ENCODE measurements around the gene CCN2.

The CCN2 gene

DNA sequence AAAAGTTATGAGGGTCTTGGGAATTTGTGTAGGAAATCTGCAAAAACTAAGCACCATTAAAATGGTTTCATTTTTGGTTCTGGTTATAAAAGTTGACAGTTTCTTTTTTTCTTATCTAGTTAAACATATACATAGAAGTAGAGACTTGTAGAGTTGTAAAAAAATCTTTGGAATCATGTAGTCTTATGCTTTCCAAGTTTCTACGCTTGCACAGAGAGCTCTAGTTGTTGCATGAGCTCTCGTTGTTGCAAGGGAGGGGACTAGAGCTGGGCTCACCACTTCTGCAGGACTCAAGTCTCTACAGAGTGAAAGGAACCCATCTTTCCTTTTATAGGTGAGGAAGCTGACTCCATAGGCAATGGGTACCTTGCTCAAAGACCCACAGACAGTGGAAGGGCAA, 21.6 kb upstream of the CCN2 start:
- Histone ChIP-seq H3K79me1 (replicated peaks; ENCODE audit: low read length, poor library complexity, severe bottlenecking) (no peaks in the 10 kb centered on the region), H4K91ac (ENCODE audit: low read length) (no peak overlapping the region), H3K27me3 (ENCODE audit: control insufficient read depth in 1 of 2, insufficient read depth in 1 of 2, low read length in 2 of 2) (no peaks in the 10 kb centered on the region), H3K4me3 (ENCODE audit: insufficient read depth in 1 of 2, low read depth in 1 of 2, low read length in 2 of 2) (no peak overlapping the region), H4K8ac (ENCODE audit: low read length) (no peak overlapping the region), H3K9ac (ENCODE audit: low read length) (no peak overlapping the region), H3K4me2 (ENCODE audit: low read length, poor library complexity, severe bottlenecking) (no peak overlapping the region), H3K36me3 (ENCODE audit: control insufficient read depth in 1 of 2, insufficient read depth in 2 of 2, low read depth in 1 of 2, low read length in 2 of 2) (no peaks in the 10 kb centered on the region), H3K9me3 (ENCODE audit: control insufficient read depth, low read length) (no peaks in the 10 kb centered on the region), H3K18ac (ENCODE audit: low read depth in 1 of 2, low read length in 2 of 2) (no peak overlapping the region), H2BK120ac (ENCODE audit: low read depth, low read length) (no peak overlapping the region), H2AK5ac (ENCODE audit: low read length, severe bottlenecking) (no peak overlapping the region), H3K14ac (ENCODE audit: low read length in 2 of 2) (no peak overlapping the region), H3K23ac (ENCODE audit: low read length in 2 of 2) (no peak overlapping the region), H2BK5ac (ENCODE audit: low read depth, low read length, poor library complexity, severe bottlenecking) (no peak overlapping the region), H3K27ac (ENCODE audit: low read length, poor library complexity, severe bottlenecking) (no peak overlapping the region), H2BK12ac (ENCODE audit: low read length in 2 of 2) (no peak overlapping the region), H2BK15ac (ENCODE audit: low read depth, poor library complexity, severe bottlenecking) (no peak overlapping the region), H3K4me1 (ENCODE audit: control insufficient read depth, insufficient read depth, low read depth, low read length) (no peaks in the 10 kb centered on the region), H2AFZ (ENCODE audit: low read depth, low read length) (no peak overlapping the region), H3K4ac (ENCODE audit: low read depth in 1 of 2, low read length in 2 of 2) (no peak overlapping the region)
- 92% methylated on average over 2 of the region's 2 CpGs for WGBS
- no peak for DNase-seq

DNA sequence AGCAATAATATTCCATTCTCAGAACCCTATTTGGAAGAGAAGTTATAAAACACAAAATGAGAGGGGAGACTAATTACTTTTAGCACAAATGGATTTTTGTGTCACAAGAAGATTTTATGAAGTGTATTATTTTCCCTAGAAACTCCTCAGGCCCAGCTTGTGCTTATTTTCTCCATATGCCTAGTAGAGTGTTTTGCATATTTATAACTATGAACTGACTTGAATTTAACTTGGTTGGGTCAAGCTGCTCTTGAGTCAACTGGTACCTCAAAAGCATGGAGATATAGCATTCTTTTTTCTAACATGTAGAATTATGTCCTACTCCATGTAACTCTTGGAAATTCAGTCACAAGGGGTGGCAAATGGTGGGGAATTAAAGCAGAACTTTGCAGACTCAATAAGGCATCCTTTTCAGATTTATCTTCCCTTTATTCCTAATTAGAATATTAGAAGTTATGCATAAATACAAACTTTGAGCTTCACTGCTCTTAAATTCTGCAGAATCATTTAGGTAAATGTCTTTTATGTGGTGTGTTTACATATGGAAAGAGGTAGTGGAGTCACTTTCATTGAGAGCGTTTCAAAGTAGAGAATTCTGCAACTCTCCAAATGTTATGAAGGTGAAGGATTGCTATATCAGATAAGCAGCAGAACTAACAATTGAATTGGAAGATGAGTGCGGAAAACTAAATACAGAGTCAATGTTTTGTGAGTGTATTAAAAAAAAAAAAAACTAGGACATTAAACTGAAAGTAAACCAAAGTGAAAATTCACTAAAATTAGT, 19.1 kb upstream of the CCN2 start:
- H3K18ac ChIP-seq (ENCODE audit: low read depth in 1 of 2, low read length in 2 of 2): no peak overlapping the region
- no peak overlapping the region for H3K14ac ChIP-seq (ENCODE audit: low read length in 2 of 2)
- no peak overlapping the region for H3K9ac ChIP-seq (ENCODE audit: low read length)
- H2BK12ac ChIP-seq (ENCODE audit: low read length in 2 of 2): no peak overlapping the region
- H3K4me3 ChIP-seq (ENCODE audit: insufficient read depth in 1 of 2, low read depth in 1 of 2, low read length in 2 of 2): no peak overlapping the region
- H2BK120ac ChIP-seq (ENCODE audit: low read depth, low read length): no peak overlapping the region
- no peak overlapping the region for H2BK5ac ChIP-seq (ENCODE audit: low read depth, low read length, poor library complexity, severe bottlenecking)
- no peak overlapping the region for H4K91ac ChIP-seq (ENCODE audit: low read length)
- no peaks in the 10 kb centered on the region for H3K27me3 ChIP-seq (ENCODE audit: control insufficient read depth in 1 of 2, insufficient read depth in 1 of 2, low read length in 2 of 2)
- no peak overlapping the region for H2BK15ac ChIP-seq (ENCODE audit: low read depth, poor library complexity, severe bottlenecking)
- H3K9me3 ChIP-seq (ENCODE audit: control insufficient read depth, low read length): no peaks in the 10 kb centered on the region
- H3K4me2 ChIP-seq (ENCODE audit: low read length, poor library complexity, severe bottlenecking): no peak overlapping the region
- no peaks in the 10 kb centered on the region for H3K79me1 ChIP-seq (replicated peaks; ENCODE audit: low read length, poor library complexity, severe bottlenecking)
- DNase-seq: no peak
- no peak overlapping the region for H3K4ac ChIP-seq (ENCODE audit: low read depth in 1 of 2, low read length in 2 of 2)
- no peaks in the 10 kb centered on the region for H3K36me3 ChIP-seq (ENCODE audit: control insufficient read depth in 1 of 2, insufficient read depth in 2 of 2, low read depth in 1 of 2, low read length in 2 of 2)
- no peak overlapping the region for H3K23ac ChIP-seq (ENCODE audit: low read length in 2 of 2)
- H4K8ac ChIP-seq (ENCODE audit: low read length): no peak overlapping the region
- 88% methylated on average over 1 of the region's 2 CpGs for WGBS
- no peak overlapping the region for H2AK5ac ChIP-seq (ENCODE audit: low read length, severe bottlenecking)
- no peak overlapping the region for H2AFZ ChIP-seq (ENCODE audit: low read depth, low read length)
- peaks cover 2% of the 10 kb centered on the region for H3K4me1 ChIP-seq (ENCODE audit: control insufficient read depth, insufficient read depth, low read depth, low read length)
- no peak overlapping the region for H3K27ac ChIP-seq (ENCODE audit: low read length, poor library complexity, severe bottlenecking)

DNA sequence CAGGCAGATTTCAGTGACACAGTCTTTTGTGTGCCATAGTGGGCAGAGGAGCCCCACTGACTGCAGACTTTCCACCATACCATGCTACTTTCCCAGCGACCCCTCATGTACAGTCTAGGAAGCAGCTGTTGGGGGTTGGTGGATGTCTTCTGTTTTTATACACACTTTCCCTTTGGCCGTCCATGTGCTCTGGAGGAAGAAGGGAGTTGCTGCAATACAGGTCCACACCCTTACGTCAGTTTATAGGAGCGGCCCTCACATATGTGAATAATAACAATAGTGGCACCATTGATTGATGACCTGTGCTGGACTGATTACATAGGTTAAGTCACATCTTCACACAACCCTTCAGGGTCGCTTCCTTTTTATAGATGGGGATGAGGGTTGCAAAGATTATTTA, 17.5 kb upstream of the CCN2 start:
- WGBS: 100% methylated on average over 2 of the region's 5 CpGs

DNA sequence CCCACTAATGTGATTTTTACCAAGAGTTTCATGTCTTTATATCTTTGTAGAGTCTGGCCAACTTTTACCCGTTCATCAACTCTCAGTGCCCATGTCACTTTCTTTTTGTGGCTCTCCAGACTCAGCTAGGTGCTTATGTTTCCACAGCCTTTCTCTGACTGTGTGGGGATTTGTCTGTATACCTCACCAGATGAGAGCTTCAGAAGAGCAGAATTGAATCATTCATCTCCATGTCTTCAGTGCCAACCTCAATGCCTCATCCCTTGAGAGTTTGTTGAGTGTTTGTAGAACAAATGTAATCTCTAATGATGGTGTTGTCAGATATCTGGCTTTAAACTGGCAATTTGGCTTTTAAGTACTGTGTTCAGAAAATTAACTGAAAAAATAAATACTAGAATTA, 16.8 kb upstream of the CCN2 start:
- H2AK5ac ChIP-seq (ENCODE audit: low read length, severe bottlenecking): no peak overlapping the region
- H3K14ac ChIP-seq (ENCODE audit: low read length in 2 of 2): no peak overlapping the region
- H3K9ac ChIP-seq (ENCODE audit: low read length): no peak overlapping the region
- no peaks in the 10 kb centered on the region for H3K36me3 ChIP-seq (ENCODE audit: control insufficient read depth in 1 of 2, insufficient read depth in 2 of 2, low read depth in 1 of 2, low read length in 2 of 2)
- H3K27ac ChIP-seq (ENCODE audit: low read length, poor library complexity, severe bottlenecking): no peak overlapping the region
- H2BK5ac ChIP-seq (ENCODE audit: low read depth, low read length, poor library complexity, severe bottlenecking): no peak overlapping the region
- H3K18ac ChIP-seq (ENCODE audit: low read depth in 1 of 2, low read length in 2 of 2): no peak overlapping the region
- H3K23ac ChIP-seq (ENCODE audit: low read length in 2 of 2): no peak overlapping the region
- H2BK12ac ChIP-seq (ENCODE audit: low read length in 2 of 2): no peak overlapping the region
- H3K4me2 ChIP-seq (ENCODE audit: low read length, poor library complexity, severe bottlenecking): no peak overlapping the region
- H3K4ac ChIP-seq (ENCODE audit: low read depth in 1 of 2, low read length in 2 of 2): no peak overlapping the region
- H2BK15ac ChIP-seq (ENCODE audit: low read depth, poor library complexity, severe bottlenecking): no peak overlapping the region
- H3K4me3 ChIP-seq (ENCODE audit: insufficient read depth in 1 of 2, low read depth in 1 of 2, low read length in 2 of 2): no peak overlapping the region
- no peak overlapping the region for H4K91ac ChIP-seq (ENCODE audit: low read length)
- no peak overlapping the region for H2AFZ ChIP-seq (ENCODE audit: low read depth, low read length)
- no peaks in the 10 kb centered on the region for H3K79me1 ChIP-seq (replicated peaks; ENCODE audit: low read length, poor library complexity, severe bottlenecking)
- H3K27me3 ChIP-seq (ENCODE audit: control insufficient read depth in 1 of 2, insufficient read depth in 1 of 2, low read length in 2 of 2): no peaks in the 10 kb centered on the region
- no peak overlapping the region for H2BK120ac ChIP-seq (ENCODE audit: low read depth, low read length)
- no peak for DNase-seq
- WGBS: 100% methylated on average over 1 of the region's 1 CpG
- no peaks in the 10 kb centered on the region for H3K9me3 ChIP-seq (ENCODE audit: control insufficient read depth, low read length)
- H3K4me1 ChIP-seq (ENCODE audit: control insufficient read depth, insufficient read depth, low read depth, low read length): peaks cover 2% of the 10 kb centered on the region
- no peak overlapping the region for H4K8ac ChIP-seq (ENCODE audit: low read length)

More for the DNA sequence above, 17.5 kb upstream of the CCN2 start:
- H3K9me3 ChIP-seq (ENCODE audit: control insufficient read depth, low read length): no peaks in the 10 kb centered on the region
- H2BK120ac ChIP-seq (ENCODE audit: low read depth, low read length): no peak overlapping the region
- peak overlapping the region; percentile 53 for H2AK5ac ChIP-seq (ENCODE audit: low read length, severe bottlenecking)
- no peak overlapping the region for H3K14ac ChIP-seq (ENCODE audit: low read length in 2 of 2)
- H3K4me1 ChIP-seq (ENCODE audit: control insufficient read depth, insufficient read depth, low read depth, low read length): peaks cover 2% of the 10 kb centered on the region
- H3K9ac ChIP-seq (ENCODE audit: low read length): no peak overlapping the region
- no peak overlapping the region for H4K8ac ChIP-seq (ENCODE audit: low read length)
- H2BK15ac ChIP-seq (ENCODE audit: low read depth, poor library complexity, severe bottlenecking): no peak overlapping the region
- no peak overlapping the region for H4K91ac ChIP-seq (ENCODE audit: low read length)
- no peak overlapping the region for H3K27ac ChIP-seq (ENCODE audit: low read length, poor library complexity, severe bottlenecking)
- H3K79me1 ChIP-seq (replicated peaks; ENCODE audit: low read length, poor library complexity, severe bottlenecking): no peaks in the 10 kb centered on the region
- H3K18ac ChIP-seq (ENCODE audit: low read depth in 1 of 2, low read length in 2 of 2): peak overlapping the region in 1 of 2 experiments; percentile 33
- DNase-seq: no peak
- no peak overlapping the region for H2BK5ac ChIP-seq (ENCODE audit: low read depth, low read length, poor library complexity, severe bottlenecking)
- no peaks in the 10 kb centered on the region for H3K36me3 ChIP-seq (ENCODE audit: control insufficient read depth in 1 of 2, insufficient read depth in 2 of 2, low read depth in 1 of 2, low read length in 2 of 2)
- H3K4ac ChIP-seq (ENCODE audit: low read depth in 1 of 2, low read length in 2 of 2): no peak overlapping the region
- no peak overlapping the region for H3K23ac ChIP-seq (ENCODE audit: low read length in 2 of 2)
- no peaks in the 10 kb centered on the region for H3K27me3 ChIP-seq (ENCODE audit: control insufficient read depth in 1 of 2, insufficient read depth in 1 of 2, low read length in 2 of 2)
- no peak overlapping the region for H3K4me3 ChIP-seq (ENCODE audit: insufficient read depth in 1 of 2, low read depth in 1 of 2, low read length in 2 of 2)
- peak overlapping the region in 1 of 2 experiments; percentile 6 for H2BK12ac ChIP-seq (ENCODE audit: low read length in 2 of 2)
- no peak overlapping the region for H3K4me2 ChIP-seq (ENCODE audit: low read length, poor library complexity, severe bottlenecking)
- no peak overlapping the region for H2AFZ ChIP-seq (ENCODE audit: low read depth, low read length)
